ENCODE measurements around the gene C22orf15.

C22orf15 gene

GRCh38 chr22:23789638-23790037 lies 26.8 kb downstream of the C22orf15 start:
- DNase-seq: no peak

GRCh38 chr22:23790819-23791737 lies 28.3 kb downstream of the C22orf15 start:
- DNase-seq: peak; percentile 70

GRCh38 chr22:23791738-23792645 lies 29.2 kb downstream of the C22orf15 start:
- no peak for DNase-seq

GRCh38 chr22:23793326-23793725 lies 30.5 kb downstream of the C22orf15 start:
- no peak for DNase-seq

- DNase-seq: no peak
Measured at GRCh38 chr22:23796461-23796860, 33.7 kb downstream of the C22orf15 start.

DNA sequence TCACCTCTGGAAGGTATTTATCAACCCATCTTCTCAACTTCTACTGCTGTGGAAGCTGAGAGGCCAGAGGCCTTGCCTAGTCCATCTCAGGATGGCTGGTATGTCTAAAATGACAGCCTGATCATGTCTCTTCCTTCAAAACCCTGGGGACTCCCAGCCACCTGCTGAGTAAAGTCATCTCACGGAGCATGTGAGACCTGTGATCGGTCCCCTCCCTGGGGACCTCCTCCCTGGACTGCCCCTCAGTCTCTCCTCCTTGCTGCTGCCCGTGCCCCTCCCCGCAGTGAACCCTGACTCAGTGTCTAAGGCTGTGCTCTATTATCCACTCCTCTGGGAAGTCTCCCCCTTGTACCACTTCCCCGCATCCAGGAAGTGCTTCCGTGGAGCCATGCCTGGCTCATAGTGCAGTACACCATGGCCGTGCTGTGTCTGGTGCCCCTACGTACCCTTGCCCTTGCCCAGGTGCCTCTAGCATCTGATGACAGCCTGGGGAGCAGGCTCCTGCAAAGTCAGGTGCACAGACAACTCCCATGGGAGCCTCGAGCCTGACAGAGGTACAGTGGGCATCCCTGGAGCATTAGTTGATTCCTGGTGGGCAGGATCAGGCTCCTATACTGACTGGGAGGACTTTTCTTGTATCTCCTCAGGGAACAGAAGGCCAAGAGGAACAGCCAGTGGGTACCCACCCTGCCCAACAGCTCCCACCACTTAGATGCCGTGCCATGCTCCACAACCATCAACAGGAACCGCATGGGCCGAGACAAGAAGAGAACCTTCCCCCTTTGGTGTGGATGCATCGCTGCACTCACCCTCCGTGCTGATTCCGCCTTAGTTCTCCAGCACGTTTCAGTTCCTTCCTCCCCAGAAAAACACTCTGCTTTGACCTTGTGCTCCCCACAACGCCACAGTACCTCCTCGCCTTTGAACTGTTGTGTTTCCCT lies 37.8 kb downstream of the C22orf15 start:
- DNase-seq: no peak

DNA sequence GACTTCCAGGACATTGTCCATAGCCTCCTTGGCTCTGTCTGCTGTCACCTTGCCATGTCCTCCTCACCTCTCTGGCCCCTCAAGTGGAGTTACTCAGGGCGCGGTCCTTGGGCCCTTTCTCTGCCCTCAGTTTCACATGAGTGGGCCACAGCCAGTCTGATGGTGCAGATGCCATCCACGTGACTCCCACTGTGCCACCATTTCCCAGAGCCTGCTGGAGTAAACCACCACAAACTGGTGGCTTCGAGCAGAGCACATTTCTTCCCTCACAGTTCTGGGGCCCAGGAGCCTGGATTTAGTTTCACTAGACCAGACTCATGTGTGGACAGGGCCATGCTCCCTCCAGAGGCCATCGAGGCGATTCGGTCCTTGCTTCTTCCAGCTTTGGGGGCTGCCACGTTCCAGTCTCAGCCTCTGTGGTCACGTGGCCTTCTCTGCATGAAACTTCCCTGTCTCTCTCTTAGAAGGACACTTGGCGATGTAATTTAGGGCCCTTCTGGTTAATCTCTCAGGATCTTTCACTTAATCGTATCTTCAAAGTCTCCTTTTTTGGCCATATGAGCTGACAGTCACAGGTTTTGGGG lies 38.5 kb downstream of the C22orf15 start:
- DNase-seq: no peak

- DNase-seq: no peak
Measured at GRCh38 chr22:23801886-23802377, 39.1 kb downstream of the C22orf15 start.

GRCh38 chr22:23803001-23803819 lies 40.4 kb downstream of the C22orf15 start:
- DNase-seq: no peak

DNA sequence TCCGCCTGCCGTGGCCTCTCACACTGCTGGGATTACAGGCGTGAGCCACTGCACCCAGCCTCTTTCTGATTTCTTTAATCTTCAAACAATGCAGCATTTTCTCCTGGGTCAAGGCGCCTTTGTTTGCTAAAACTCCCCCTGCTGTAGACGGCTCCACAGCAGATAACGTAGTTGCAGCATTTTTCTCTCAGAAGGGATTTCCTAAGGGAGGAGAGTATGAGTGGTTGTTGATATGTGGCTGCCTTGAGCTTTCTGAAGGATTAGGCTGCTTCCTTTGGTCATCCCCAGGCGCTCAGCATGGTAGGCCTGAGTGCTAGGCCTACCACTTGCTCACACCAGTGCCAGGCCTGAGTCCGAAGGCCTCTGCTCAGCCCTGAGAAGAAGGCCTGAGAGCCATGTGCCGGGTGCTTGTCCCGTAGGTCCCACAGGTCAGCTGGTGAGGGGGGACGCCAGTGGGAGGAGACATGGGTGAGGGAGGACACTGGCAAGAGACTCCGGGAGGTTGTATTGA lies 42.0 kb downstream of the C22orf15 start:
- no peak for DNase-seq

DNA sequence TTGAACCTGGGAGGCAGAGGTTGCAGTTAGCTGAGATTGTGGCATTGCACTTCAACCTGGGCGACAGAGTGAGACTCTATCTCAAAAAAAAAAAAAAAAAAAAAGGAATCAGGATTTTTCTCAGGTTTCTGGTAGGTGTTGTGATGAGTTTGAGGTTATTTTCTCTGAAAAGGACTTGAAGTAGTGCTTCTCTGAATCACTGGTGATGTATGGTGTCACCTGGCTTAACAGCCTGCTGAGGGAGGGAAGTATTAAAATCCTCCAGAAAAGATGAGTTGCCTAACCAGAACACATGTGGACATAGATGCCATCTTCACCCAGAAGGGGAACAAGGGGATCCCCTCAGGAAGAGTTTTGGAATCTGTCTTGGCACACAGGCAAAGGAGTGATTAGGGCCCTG lies 44.0 kb downstream of the C22orf15 start:
- no peak for DNase-seq

DNA sequence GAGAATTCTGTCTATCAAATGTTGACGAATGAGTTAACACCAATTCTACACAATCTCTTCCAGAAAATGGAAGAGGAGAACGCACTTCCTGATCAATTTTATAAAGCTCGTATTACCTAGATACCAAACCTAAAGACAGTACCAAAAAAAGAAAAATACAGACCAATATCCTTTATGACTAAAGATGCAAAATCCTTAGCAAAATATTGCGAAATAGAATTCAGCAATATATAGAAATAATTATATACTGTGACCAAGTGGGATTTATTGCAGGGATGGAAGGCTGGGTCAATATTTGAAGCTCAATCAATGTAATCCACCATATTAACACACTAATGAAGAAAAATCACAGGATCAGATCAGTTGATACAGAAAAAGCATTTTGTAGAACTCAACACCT lies 49.6 kb downstream of the C22orf15 start:
- DNase-seq: no peak

Measured in eye (tissue), 1 donor.